ENCODE measurements around the gene NAE1.

NAE1 gene

GRCh38 chr16:66849549-66849948, 18.8 kb upstream of the NAE1 start:
- no peak for FAIRE-seq

GRCh38 chr16:66849021-66849420, 18.2 kb upstream of the NAE1 start:
- no peak for FAIRE-seq

- no peak for FAIRE-seq
Measured at GRCh38 chr16:66848172-66848571, 17.4 kb upstream of the NAE1 start.

- FAIRE-seq = no peak
Measured at GRCh38 chr16:66847533-66848067, 16.8 kb upstream of the NAE1 start.

- FAIRE-seq = no peak
Measured at GRCh38 chr16:66846831-66847230, 16.1 kb upstream of the NAE1 start.

GRCh38 chr16:66846266-66846665, 15.5 kb upstream of the NAE1 start:
- FAIRE-seq = no peak

- no peak for FAIRE-seq
Measured at GRCh38 chr16:66845791-66846221, 15.0 kb upstream of the NAE1 start.

- FAIRE-seq = no peak
Measured at GRCh38 chr16:66845080-66845410, 14.3 kb upstream of the NAE1 start.

GRCh38 chr16:66844342-66845079, 13.7 kb upstream of the NAE1 start, which contains the start of gene CA7:
TSS of gene CA7 (plus strand) at chr16:66844414. CDS start at chr16:66844488, 74 bp downstream.
- FAIRE-seq = no peak

GRCh38 chr16:66844009-66844341, 13.2 kb upstream of the NAE1 start:
- FAIRE-seq = no peak

- FAIRE-seq = no peak
Measured at GRCh38 chr16:66843191-66843590, 12.4 kb upstream of the NAE1 start.

- no peak for FAIRE-seq
Measured at GRCh38 chr16:66842765-66843164, 12.0 kb upstream of the NAE1 start.

- FAIRE-seq = no peak
Measured at GRCh38 chr16:66841366-66841765, 10.6 kb upstream of the NAE1 start.

GRCh38 chr16:66840883-66841282, 10.1 kb upstream of the NAE1 start:
- no peak for FAIRE-seq

- no peak for FAIRE-seq
Measured at GRCh38 chr16:66834746-66835145, 4.0 kb upstream of the NAE1 start.

GRCh38 chr16:66832661-66833305, 2.0 kb upstream of the NAE1 start:
- FAIRE-seq = no peak

- no peak for FAIRE-seq
Measured at GRCh38 chr16:66832190-66832589, 1.4 kb upstream of the NAE1 start.

GRCh38 chr16:66824006-66824405, 6.8 kb downstream of the NAE1 start:
- no peak for FAIRE-seq

GRCh38 chr16:66814734-66815133, 16.0 kb downstream of the NAE1 start:
- FAIRE-seq = no peak

GRCh38 chr16:66811043-66811442, 19.7 kb downstream of the NAE1 start:
- no peak for FAIRE-seq

- FAIRE-seq = no peak
Measured at GRCh38 chr16:66810391-66810790, 20.4 kb downstream of the NAE1 start.

- FAIRE-seq = no peak
Measured at GRCh38 chr16:66809765-66810164, 21.0 kb downstream of the NAE1 start.

- no peak for FAIRE-seq
Measured at GRCh38 chr16:66802159-66802558, 28.6 kb downstream of the NAE1 start.

GRCh38 chr16:66801320-66802105, 29.3 kb downstream of the NAE1 start, which contains the start of gene TERB1:
TSS of gene TERB1 (minus strand) at chr16:66801584. CDS start at chr16:66796798, 4,786 bp downstream.
- no peak for FAIRE-seq
